Kidney (tissue), 14 donors: ENCODE data around the gene ADGRG1. TPM values are rescaled to one million over a fixed set of nuclear protein-coding genes. Genes with fewer than 3 reads are reported as not detected.

Experiments
- DNase-seq, 5 donors: peaks; one replicate each; pipeline ENCODE4 v3.0.0-alpha.2; 2013 to 2020
- FAIRE-seq: peaks from 2 replicates; lab custom pipeline; 2012; peaks lifted over from hg19 to GRCh38; lab: Jason Lieb, UNC
- H3K27ac ChIP-seq, 2 donors: one replicate each; pipeline ENCODE4 v1.7.0; 2013; ENCODE audit warnings: low read depth in 2 of 2, low read length in 2 of 2, inconsistent platforms in 1 of 2
- H3K27me3 ChIP-seq: one replicate; pipeline ENCODE4 v1.7.1; 2013; ENCODE audit warnings: low read length, inconsistent platforms; ENCODE audit not compliant: control insufficient read depth, insufficient read depth
- H3K36me3 ChIP-seq, 3 donors: one replicate each; pipeline versions ENCODE4 v1.7.0 to v1.7.1; 2013; ENCODE audit warnings: low read length in 3 of 3, control low read depth in 1 of 3, inconsistent platforms in 1 of 3; ENCODE audit not compliant: insufficient read depth in 3 of 3, control insufficient read depth in 2 of 3
- H3K4me1 ChIP-seq, 3 donors: one replicate each; pipeline versions ENCODE4 v1.7.0 to v1.7.1; 2013; ENCODE audit warnings: low read length in 3 of 3, inconsistent platforms in 1 of 3, low read depth in 1 of 3; ENCODE audit not compliant: control insufficient read depth in 2 of 3, insufficient read depth in 2 of 3
- H3K4me3 ChIP-seq, 3 donors: one replicate each; pipeline versions ENCODE4 v1.7.0 to v1.8.1; 2013; ENCODE audit warnings: low read length in 3 of 3, control low read depth in 1 of 3, inconsistent platforms in 1 of 3
- H3K9ac ChIP-seq, 3 donors: one replicate each; pipeline versions ENCODE4 v1.7.0 to v1.7.1; 2013; ENCODE audit warnings: low read length in 3 of 3, control low read depth in 1 of 3, inconsistent platforms in 1 of 3
- H3K9me3 ChIP-seq, 3 donors: one replicate each; pipeline versions ENCODE4 v1.7.0 to v1.7.1; 2013; ENCODE audit warnings: low read length in 3 of 3, control low read depth in 1 of 3, inconsistent platforms in 1 of 3; ENCODE audit not compliant: control insufficient read depth in 2 of 3, insufficient read depth in 1 of 3
- intact Hi-C: fragments of 100-400 bp; cut with DNase I; formaldehyde crosslinking; loops from one replicate; pipeline ENCODE4 v1.11.1; 2022
- polyA plus RNA-seq: library from polyadenylated mRNA; stranded (reverse); fragments of 350-450 nt; fragmentation: Illumina TruSeq; extraction: RNeasy Lipid Tissue Mini Kit (QIAGEN cat#74804); gene quantifications from one replicate; pipeline ENCODE4 v1.2.3, GENCODE V29; 2014; ENCODE audit warnings: low read depth, low replicate concordance; ENCODE audit not compliant: insufficient read depth
- total RNA-seq: library from RNA; stranded (reverse); fragmentation: NEBNext Ultra II Directional; extraction: Animal tissue kit (Norgen Biotek cat#: 25700); gene quantifications from one replicate; pipeline ENCODE4 v1.2.1, GENCODE V29; 2021
- TF ChIP-seq, protein P1 (sequence below): IDR thresholded peaks from 3 replicates; pipeline ENCODE4 v1.5.1; 2012; ENCODE audit warnings: mild to moderate bottlenecking, moderate library complexity, borderline replicate concordance; ENCODE audit not compliant: insufficient read depth; ENCODE audit errors: extremely low read depth
- donor health status: control.
- donor health status: control.
- donor health status: control.
- donor health status: control.
- donor health status: control.
- donor health status: DM: yes; HTN: yes; CAD: no.
- donor health status: Normal renal cell carcinoma (clear cell type).

Gene ADGRG1
- total and polyA plus RNA-seq, 2 donors from 2014 or later: 188 to 351 TPM

DNA sequence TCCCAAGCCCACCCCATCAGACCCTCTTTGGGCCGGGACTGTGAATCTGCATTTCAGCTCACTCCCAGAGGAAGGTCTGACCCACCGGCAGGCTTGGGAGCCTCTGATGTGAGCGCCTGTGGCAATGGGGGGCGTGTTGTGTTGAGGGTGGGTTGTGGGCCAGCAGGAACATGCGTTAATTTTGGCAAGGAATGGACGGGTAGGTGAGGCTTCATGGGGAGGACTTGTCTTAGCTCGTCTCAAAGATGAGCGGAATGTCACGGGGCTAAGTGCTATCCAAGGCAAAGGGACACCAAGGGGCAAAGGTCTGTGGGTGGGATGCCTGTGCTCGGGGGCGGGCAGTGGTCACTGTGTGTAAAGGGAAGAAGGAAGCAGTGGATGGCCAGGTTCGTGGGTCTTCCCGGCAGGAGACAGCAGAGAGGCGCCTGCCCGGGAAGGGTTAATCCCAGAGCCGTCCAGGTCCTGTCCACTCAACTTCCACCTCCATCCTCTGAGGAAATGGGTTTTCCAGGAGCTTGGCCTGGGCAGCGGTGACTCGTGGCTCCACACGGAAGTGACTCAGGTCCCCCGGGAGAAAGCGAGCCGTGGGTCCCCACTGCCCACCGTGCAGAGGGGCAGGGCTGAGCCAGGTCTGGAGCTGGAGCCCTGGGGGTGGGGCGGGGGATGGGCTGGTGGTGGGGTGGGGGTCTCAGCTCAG lies 17.4 kb downstream of the ADGRG1 start:
- H3K27me3 ChIP-seq: no peaks in the 10 kb centered on the region
- no peak overlapping the region for H3K4me3 ChIP-seq
- peak in 1 of 5 donors; percentile 44 for DNase-seq
- peaks cover 0 to 29% (median 17%) of the 10 kb centered on the region in 3 donors for H3K4me1 ChIP-seq
- H3K36me3 ChIP-seq: peaks cover 0 to 33% (median 17%) of the 10 kb centered on the region in 3 donors
- no peaks in the 10 kb centered on the region for H3K9me3 ChIP-seq
- intact Hi-C loops: loop anchor here (5.0 kb wide), 1 partner anchor 54 kb away; no protein-coding TSS in a partner anchor
- H3K9ac ChIP-seq: no peak overlapping the region
- TF ChIP-seq, protein P1, sequence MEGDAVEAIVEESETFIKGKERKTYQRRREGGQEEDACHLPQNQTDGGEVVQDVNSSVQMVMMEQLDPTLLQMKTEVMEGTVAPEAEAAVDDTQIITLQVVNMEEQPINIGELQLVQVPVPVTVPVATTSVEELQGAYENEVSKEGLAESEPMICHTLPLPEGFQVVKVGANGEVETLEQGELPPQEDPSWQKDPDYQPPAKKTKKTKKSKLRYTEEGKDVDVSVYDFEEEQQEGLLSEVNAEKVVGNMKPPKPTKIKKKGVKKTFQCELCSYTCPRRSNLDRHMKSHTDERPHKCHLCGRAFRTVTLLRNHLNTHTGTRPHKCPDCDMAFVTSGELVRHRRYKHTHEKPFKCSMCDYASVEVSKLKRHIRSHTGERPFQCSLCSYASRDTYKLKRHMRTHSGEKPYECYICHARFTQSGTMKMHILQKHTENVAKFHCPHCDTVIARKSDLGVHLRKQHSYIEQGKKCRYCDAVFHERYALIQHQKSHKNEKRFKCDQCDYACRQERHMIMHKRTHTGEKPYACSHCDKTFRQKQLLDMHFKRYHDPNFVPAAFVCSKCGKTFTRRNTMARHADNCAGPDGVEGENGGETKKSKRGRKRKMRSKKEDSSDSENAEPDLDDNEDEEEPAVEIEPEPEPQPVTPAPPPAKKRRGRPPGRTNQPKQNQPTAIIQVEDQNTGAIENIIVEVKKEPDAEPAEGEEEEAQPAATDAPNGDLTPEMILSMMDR: no peak
- no peak for FAIRE-seq
- peak overlapping the region; percentile 34 to 59 for H3K27ac ChIP-seq

DNA sequence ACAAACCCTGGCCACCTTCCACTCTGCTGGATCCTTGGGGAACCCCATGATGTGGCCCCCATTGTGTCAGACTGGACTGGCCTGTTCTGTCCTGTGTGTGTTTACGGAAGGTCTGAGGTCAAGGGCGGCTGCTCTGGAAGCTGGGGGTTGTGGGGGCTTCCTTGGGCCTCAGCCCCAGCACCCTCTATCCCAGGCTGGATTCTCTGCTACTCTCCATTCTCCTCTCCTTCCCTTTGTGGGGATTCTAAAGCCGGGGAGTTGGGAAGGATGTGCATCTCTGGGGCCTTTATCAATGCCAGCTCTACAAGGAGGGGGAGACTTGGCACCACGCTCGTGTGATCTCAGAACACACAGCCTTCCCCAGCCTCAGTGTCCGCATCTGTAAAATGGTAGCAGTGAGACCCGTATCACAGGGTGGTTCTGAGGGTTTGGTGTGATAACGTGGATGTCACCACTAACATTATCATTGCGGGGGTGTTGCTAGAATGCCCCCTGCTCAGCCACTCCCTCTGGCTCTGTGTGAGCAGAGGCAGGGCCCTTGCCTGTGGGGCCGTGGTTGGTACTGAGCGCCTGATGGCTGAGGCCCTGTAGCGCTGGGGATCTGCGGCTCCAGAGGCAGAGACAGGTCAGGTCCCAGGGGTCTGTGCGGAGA lies 18.1 kb downstream of the ADGRG1 start:
- no peaks in the 10 kb centered on the region for H3K27me3 ChIP-seq
- TF ChIP-seq, protein P1: no peak
- H3K4me1 ChIP-seq: peaks cover 0 to 28% (median 17%) of the 10 kb centered on the region in 3 donors
- peak overlapping the region; percentile 51 to 59 for H3K27ac ChIP-seq
- H3K9ac ChIP-seq: no peak overlapping the region
- intact Hi-C loops: loop anchor here (5.0 kb wide), 1 partner anchor 54 kb away; no protein-coding TSS in a partner anchor
- peaks cover 0 to 40% (median 23%) of the 10 kb centered on the region in 3 donors for H3K36me3 ChIP-seq
- DNase-seq (no peak), FAIRE-seq (no peak)
- no peaks in the 10 kb centered on the region for H3K9me3 ChIP-seq
- no peak overlapping the region for H3K4me3 ChIP-seq

GRCh38 chr16:57647136-57647875 lies 18.9 kb downstream of the ADGRG1 start:
- H3K9me3 ChIP-seq: no peaks in the 10 kb centered on the region
- intact Hi-C loops: loop anchor here (5.0 kb wide), 1 partner anchor 55 kb away; no protein-coding TSS in a partner anchor
- TF ChIP-seq, protein P1: no peak
- peak overlapping the region; percentile 64 to 69 for H3K27ac ChIP-seq
- H3K4me3 ChIP-seq: no peak overlapping the region
- H3K4me1 ChIP-seq: peaks cover 0 to 28% (median 17%) of the 10 kb centered on the region in 3 donors
- peaks cover 0 to 44% (median 29%) of the 10 kb centered on the region in 3 donors for H3K36me3 ChIP-seq
- FAIRE-seq: no peak
- H3K27me3 ChIP-seq: no peaks in the 10 kb centered on the region
- DNase-seq: peak in 1 of 5 donors; percentile 53
- peak overlapping the region in 1 of 3 donors; percentile 57 for H3K9ac ChIP-seq
